NCI-H82 treated with DMSO at 0.1 percent for 48 hours (cell line): ENCODE measurements around the gene ARHGAP25.
"Not testable (repeated sequence)": the region's sequence is repeated elsewhere in the genome, so short reads cannot be mapped to it uniquely, and the experiment has no call there.

Source experiments
- DNase-seq: peaks from one replicate; lab custom pipeline; 2025; ENCODE audit not compliant: unreplicated experiment; lab: John Stamatoyannopoulos, UW

Gene ARHGAP25

GRCh38 chr2:68791914-68792313 lies 57.3 kb downstream of the ARHGAP25 start:
- no peak for DNase-seq

GRCh38 chr2:68792751-68793150 lies 58.1 kb downstream of the ARHGAP25 start:
- no peak for DNase-seq

- no peak for DNase-seq
Measured at GRCh38 chr2:68796295-68796905, 61.8 kb downstream of the ARHGAP25 start.

GRCh38 chr2:68798569-68798968 lies 64.0 kb downstream of the ARHGAP25 start:
- no peak for DNase-seq

GRCh38 chr2:68799140-68800026 lies 64.8 kb downstream of the ARHGAP25 start:
- no peak for DNase-seq

GRCh38 chr2:68800027-68800401 lies 65.4 kb downstream of the ARHGAP25 start:
- DNase-seq = no peak

- DNase-seq = no peak
Measured at GRCh38 chr2:68800517-68800916, 65.9 kb downstream of the ARHGAP25 start.

GRCh38 chr2:68802161-68802560 lies 67.5 kb downstream of the ARHGAP25 start:
- not testable (repeated sequence) for DNase-seq

GRCh38 chr2:68805025-68805424 lies 70.4 kb downstream of the ARHGAP25 start:
- DNase-seq = no peak

GRCh38 chr2:68806511-68807109 lies 72.0 kb downstream of the ARHGAP25 start:
- no peak for DNase-seq

- DNase-seq = no peak
Measured at GRCh38 chr2:68807821-68808266, 73.2 kb downstream of the ARHGAP25 start.

- no peak for DNase-seq
Measured at GRCh38 chr2:68809324-68810240, 75.0 kb downstream of the ARHGAP25 start.

- no peak for DNase-seq
Measured at GRCh38 chr2:68811364-68811763, 76.8 kb downstream of the ARHGAP25 start.

- DNase-seq = no peak
Measured at GRCh38 chr2:68812251-68812650, 77.6 kb downstream of the ARHGAP25 start.

- no peak for DNase-seq
Measured at GRCh38 chr2:68813596-68813995, 79.0 kb downstream of the ARHGAP25 start.

GRCh38 chr2:68817306-68817705 lies 82.7 kb downstream of the ARHGAP25 start:
- DNase-seq = no peak

- no peak for DNase-seq
Measured at GRCh38 chr2:68819556-68819955, 84.9 kb downstream of the ARHGAP25 start.

GRCh38 chr2:68822207-68822872 lies 87.7 kb downstream of the ARHGAP25 start:
- no peak for DNase-seq

- no peak for DNase-seq
Measured at GRCh38 chr2:68824831-68825230, 90.2 kb downstream of the ARHGAP25 start.

GRCh38 chr2:68825866-68826265 lies 91.3 kb downstream of the ARHGAP25 start:
- DNase-seq = no peak
